ENCODE results near the gene VASH1.

DNA sequence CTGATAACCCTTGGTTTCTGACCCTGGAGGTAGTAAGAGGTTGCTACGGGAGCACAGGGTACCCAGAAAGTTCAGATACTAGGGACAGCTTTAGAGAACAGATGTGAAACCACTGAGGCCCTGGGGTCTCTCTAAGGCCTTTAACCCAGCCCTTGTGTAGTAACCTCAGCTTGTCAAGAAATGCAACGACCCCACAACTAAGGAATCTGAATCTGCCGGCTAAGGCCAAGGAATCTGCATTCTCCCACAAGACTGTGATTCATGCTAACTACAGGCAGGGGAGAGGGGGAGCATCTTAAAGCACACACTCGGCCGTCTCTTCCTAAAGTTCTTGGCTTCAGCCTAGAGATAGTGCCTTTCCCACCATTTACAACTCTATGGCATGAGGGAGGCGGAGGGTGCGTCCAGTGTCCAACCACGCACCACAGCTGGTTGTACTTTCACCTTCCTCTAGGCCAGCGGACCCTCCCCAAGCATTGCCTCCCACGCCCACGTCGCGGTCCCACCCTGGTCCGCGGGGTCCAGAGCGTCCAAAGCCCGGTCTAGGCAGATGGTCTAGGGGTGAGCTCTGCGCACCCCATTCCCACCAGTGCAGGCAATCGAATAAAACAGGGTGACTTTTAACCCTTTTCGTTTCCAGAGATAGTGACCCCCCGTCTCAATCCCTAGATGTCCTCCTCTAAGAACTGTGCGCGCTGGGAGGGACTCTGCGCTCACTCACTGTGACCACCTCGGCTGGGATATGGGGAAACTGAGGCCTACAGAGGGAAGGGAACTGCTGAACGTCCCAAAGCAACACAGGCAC lies 735 bp upstream of the VASH1 start:
- TF ChIP-seq, protein P1, sequence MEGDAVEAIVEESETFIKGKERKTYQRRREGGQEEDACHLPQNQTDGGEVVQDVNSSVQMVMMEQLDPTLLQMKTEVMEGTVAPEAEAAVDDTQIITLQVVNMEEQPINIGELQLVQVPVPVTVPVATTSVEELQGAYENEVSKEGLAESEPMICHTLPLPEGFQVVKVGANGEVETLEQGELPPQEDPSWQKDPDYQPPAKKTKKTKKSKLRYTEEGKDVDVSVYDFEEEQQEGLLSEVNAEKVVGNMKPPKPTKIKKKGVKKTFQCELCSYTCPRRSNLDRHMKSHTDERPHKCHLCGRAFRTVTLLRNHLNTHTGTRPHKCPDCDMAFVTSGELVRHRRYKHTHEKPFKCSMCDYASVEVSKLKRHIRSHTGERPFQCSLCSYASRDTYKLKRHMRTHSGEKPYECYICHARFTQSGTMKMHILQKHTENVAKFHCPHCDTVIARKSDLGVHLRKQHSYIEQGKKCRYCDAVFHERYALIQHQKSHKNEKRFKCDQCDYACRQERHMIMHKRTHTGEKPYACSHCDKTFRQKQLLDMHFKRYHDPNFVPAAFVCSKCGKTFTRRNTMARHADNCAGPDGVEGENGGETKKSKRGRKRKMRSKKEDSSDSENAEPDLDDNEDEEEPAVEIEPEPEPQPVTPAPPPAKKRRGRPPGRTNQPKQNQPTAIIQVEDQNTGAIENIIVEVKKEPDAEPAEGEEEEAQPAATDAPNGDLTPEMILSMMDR (IDR thresholded peaks at IDR 0.05; ENCODE audit: insufficient read depth, low read length, poor library complexity, severe bottlenecking) = no peak
- no peak for TF ChIP-seq EZH2phosphoT487 (conservative IDR thresholded peaks at IDR 0.05; ENCODE audit: low read length)

Measured in SU-DHL-6 (cell line).